HCT116 (cell line): ENCODE measurements around the gene C9. TPM values are rescaled to one million over a fixed set of nuclear protein-coding genes. Genes with fewer than 3 reads are reported as not detected.
"Not testable (repeated sequence)": the region's sequence is repeated elsewhere in the genome, so short reads cannot be mapped to it uniquely, and the experiment has no call there.

Experiments used
- ATAC-seq: fragments of 200-7000 bp; cut with Tn5 transposase; 2 replicates; pipeline ENCODE4 v1.9.1; 2020; ENCODE audit warnings: mild to moderate bottlenecking, moderate library complexity
- BruUV-seq: library from RNA; stranded (reverse); fragments of 400-500 nt; replicated peaks from 2 replicates; lab custom pipeline; 2021; lab: Mats Ljungman, UMichigan
- CTCF ChIA-PET: fragments of 300-600 bp; sonication (Branson Sonifier 250); formaldehyde crosslinking; loops from one replicate; lab custom pipeline; 2021; ENCODE audit warnings: antibody characterized with exemption; lab: Charles Lee
- POLR2A ChIA-PET: fragments of 300-600, 350-600 bp; sonication (Branson Sonifier 250); formaldehyde crosslinking; loops from one replicate; lab custom pipeline; 2021; ENCODE audit warnings: antibody characterized with exemption; lab: Charles Lee
- RAD21 ChIA-PET, 2 experiments: fragments of 300-600 bp; sonication (Branson Sonifier 250); formaldehyde crosslinking; loops; one replicate each; lab custom pipeline; 2023; ENCODE audit warnings: low total read pairs in 2 of 2; ENCODE audit not compliant: uncharacterized antibody in 2 of 2, unreplicated experiment in 2 of 2, low non-redundant PET in 1 of 2; lab: Charles Lee
- DNase-seq: peaks from one replicate; pipeline ENCODE4 v3.0.0-alpha.2; 2010; ENCODE audit warnings: low read depth, low spot score
- H2AFZ ChIP-seq: fragments of 200-600 bp; shearing (Covaris generic), sonication (generic); 2 replicates; pipeline ENCODE4 v1.6.1; 2017; ENCODE audit warnings: low read depth, mixed run types, mixed read lengths, antibody characterized with exemption, low read length; ENCODE audit not compliant: poor library complexity, severe bottlenecking
- H3K27ac ChIP-seq: 2 replicates; pipeline ENCODE4 v1.5.1; 2012; ENCODE audit warnings: low read depth, low read length
- H3K27me3 ChIP-seq: fragments of 200-600 bp; sonication (generic); 2 replicates; pipeline ENCODE4 v1.6.1; 2016; ENCODE audit warnings: mixed run types, low read length, mixed read lengths; ENCODE audit not compliant: insufficient read depth
- H3K36me3 ChIP-seq, 2 experiments: fragments of 200-500 bp in 1 of 2; fragments of 200-600 bp in 1 of 2; sonication (Bioruptor generic) in 1 of 2; sonication (generic) in 1 of 2; 2 replicates each; pipeline versions ENCODE4 v1.5.1 to v1.6.1; 2014 to 2016; ENCODE audit warnings: low read length in 2 of 2, inconsistent platforms in 1 of 2, mixed read lengths in 1 of 2, mixed run types in 1 of 2; ENCODE audit not compliant: insufficient read depth in 2 of 2, control insufficient read depth in 1 of 2
- H3K4me1 ChIP-seq, 2 experiments: fragments of 200-600 bp in 1 of 2; sonication (generic) in 1 of 2; 2 replicates each; pipeline versions ENCODE4 v1.5.1 to v1.6.1; 2012 to 2017; ENCODE audit warnings: low read length in 2 of 2, inconsistent platforms in 1 of 2, mild to moderate bottlenecking in 1 of 2, mixed read lengths in 1 of 2, mixed run types in 1 of 2, moderate library complexity in 1 of 2; ENCODE audit not compliant: insufficient read depth in 2 of 2, control insufficient read depth in 1 of 2
- H3K4me2 ChIP-seq: fragments of 200-600 bp; sonication (generic); 2 replicates; pipeline ENCODE4 v1.6.1; 2017; ENCODE audit warnings: mixed run types, low read length, mixed read lengths
- H3K4me3 ChIP-seq, 2 experiments: fragments of 200-600 bp in 1 of 2; sonication (generic) in 1 of 2; replicated peaks in 1 of 2; 2 replicates each; pipeline ENCODE4 v1.5.1; 2011 to 2016; ENCODE audit warnings: low read length in 2 of 2, control low read depth in 1 of 2, low read depth in 1 of 2, mild to moderate bottlenecking in 1 of 2, mixed read lengths in 1 of 2, mixed run types in 1 of 2
- H3K79me2 ChIP-seq: fragments of 200-600 bp; sonication (generic); 2 replicates; pipeline ENCODE4 v1.6.1; 2017; ENCODE audit warnings: mild to moderate bottlenecking, mixed run types, low read length, moderate library complexity, mixed read lengths; ENCODE audit not compliant: insufficient read depth
- H3K9ac ChIP-seq: fragments of 200-600 bp; sonication (generic); 2 replicates; pipeline ENCODE4 v1.6.1; 2016; ENCODE audit warnings: low read length, mixed read lengths
- H3K9me2 ChIP-seq: fragments of 200-600 bp; sonication (generic), shearing (Covaris generic); 2 replicates; pipeline ENCODE4 v1.6.1; 2017; ENCODE audit warnings: mixed run types, mild to moderate bottlenecking, moderate library complexity; ENCODE audit not compliant: insufficient read depth
- H3K9me3 ChIP-seq, 2 experiments: fragments of 200-500 bp in 1 of 2; fragments of 200-600 bp in 1 of 2; sonication (Bioruptor generic) in 1 of 2; sonication (generic) in 1 of 2; 2 replicates each; pipeline ENCODE4 v1.6.1; 2014 to 2017; ENCODE audit warnings: low read length in 2 of 2, mixed read lengths in 2 of 2, inconsistent platforms in 1 of 2, low read depth in 1 of 2, mild to moderate bottlenecking in 1 of 2, mixed run types in 1 of 2, moderate library complexity in 1 of 2; ENCODE audit not compliant: control insufficient read depth in 1 of 2, insufficient read depth in 1 of 2
- H4K20me1 ChIP-seq: fragments of 200-600 bp; sonication (generic), shearing (Covaris generic); 2 replicates; pipeline ENCODE4 v1.6.1; 2017; ENCODE audit warnings: mixed run types, mild to moderate bottlenecking, moderate library complexity; ENCODE audit not compliant: insufficient read depth
- POLR2A ChIP-seq: IDR thresholded peaks from 2 replicates; pipeline ENCODE4 v1.7.0; 2011; ENCODE audit warnings: borderline replicate concordance; ENCODE audit not compliant: insufficient read depth, insufficient read length; ENCODE audit errors: extremely low read depth
- SRF ChIP-seq: IDR thresholded peaks from 2 replicates; pipeline ENCODE4 v1.6.1; 2012; ENCODE audit warnings: low read depth
- TCF7L2 ChIP-seq: IDR thresholded peaks from 2 replicates; pipeline ENCODE4 v1.7.0; 2011; ENCODE audit warnings: borderline replicate concordance, inconsistent platforms; ENCODE audit not compliant: insufficient read depth, insufficient read length; ENCODE audit errors: extremely low read depth
- intact Hi-C: fragments of 100-400 bp; cut with micrococcal nuclease; formaldehyde crosslinking; loops from 2 replicates; pipeline ENCODE4 v1.10.0; 2022
- total RNA-seq: library from RNA; stranded (reverse); gene quantifications from one replicate; pipeline ENCODE4 v1.2.1, GENCODE V29; 2021; ENCODE audit not compliant: unreplicated experiment
- TF ChIP-seq, protein P1 (sequence below): IDR thresholded peaks from 2 replicates; pipeline ENCODE4 v1.6.1; 2012

C9 gene
- total RNA-seq, 1 experiment from 2014 or later: 0.34 TPM

- Histone ChIP-seq H3K9ac (no peak overlapping the region), H3K4me3 (no peak overlapping the region)
- TF ChIP-seq, protein P1, sequence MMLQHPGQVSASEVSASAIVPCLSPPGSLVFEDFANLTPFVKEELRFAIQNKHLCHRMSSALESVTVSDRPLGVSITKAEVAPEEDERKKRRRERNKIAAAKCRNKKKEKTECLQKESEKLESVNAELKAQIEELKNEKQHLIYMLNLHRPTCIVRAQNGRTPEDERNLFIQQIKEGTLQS: no peak
- TF ChIP-seq SRF (no peak), TCF7L2 (no peak), POLR2A (no peak)
- TF ChIP-seq, all 23 proteins: peak for 0
- H3K4me1 ChIP-seq: no peaks in the 10 kb centered on the region
- intact Hi-C loops: no loop called here
- H3K79me2 ChIP-seq: no peaks in the 10 kb centered on the region
- H4K20me1 ChIP-seq: no peaks in the 10 kb centered on the region
- no TSS peak for BruUV-seq
- H3K27ac ChIP-seq: no peak overlapping the region
- no peak overlapping the region for H2AFZ ChIP-seq
- no peak overlapping the region for H3K4me2 ChIP-seq
- no peaks in the 10 kb centered on the region for H3K36me3 ChIP-seq
- ATAC-seq: no peak
- no peaks in the 10 kb centered on the region for H3K27me3 ChIP-seq
- no peaks in the 10 kb centered on the region for H3K9me3 ChIP-seq
- H3K9me2 ChIP-seq: no peaks in the 10 kb centered on the region
- CTCF ChIA-PET: no interaction called here
- RAD21 ChIA-PET: interaction anchor here in 1 of 2 experiments (0.7 kb wide), 1 partner anchor 243 kb away, joined by 4 read pairs; no protein-coding TSS in a partner anchor
- POLR2A ChIA-PET: no interaction called here
- no peak for DNase-seq
Observed at GRCh38 chr5:39405083-39405843, 41.0 kb upstream of the C9 start.

DNA sequence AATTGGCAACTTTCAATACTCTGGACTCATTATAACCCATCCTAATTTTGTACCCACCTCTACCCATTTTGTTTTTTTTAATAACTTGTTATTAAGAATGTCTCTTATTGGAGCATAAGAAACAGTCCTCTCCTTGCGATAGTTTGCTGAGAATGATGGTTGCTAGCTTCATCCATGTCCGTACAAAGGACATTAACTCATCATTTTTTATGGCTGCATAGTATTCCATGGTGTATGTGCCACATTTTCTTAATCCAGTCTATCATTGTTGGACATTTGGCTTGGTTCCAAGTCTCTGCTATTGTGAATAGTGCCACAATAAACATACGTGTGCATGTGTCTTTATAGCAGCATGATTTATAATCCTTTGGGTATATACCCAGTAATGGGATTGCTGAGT lies 39.5 kb upstream of the C9 start:
- H3K4me2 ChIP-seq, H3K9ac ChIP-seq, DNase-seq, POLR2A ChIA-PET, H3K9me2 ChIP-seq, H3K9me3 ChIP-seq, ATAC-seq, intact Hi-C loops, H3K36me3 ChIP-seq, RAD21 ChIA-PET, H3K27ac ChIP-seq, CTCF ChIA-PET, H4K20me1 ChIP-seq, H2AFZ ChIP-seq, BruUV-seq, H3K79me2 ChIP-seq, H3K4me3 ChIP-seq, H3K27me3 ChIP-seq: not testable (repeated sequence)
- peaks cover 6 to 10% of the 10 kb centered on the region in 2 experiments; a peak in 2 of 4 replicates for H3K4me1 ChIP-seq

DNA sequence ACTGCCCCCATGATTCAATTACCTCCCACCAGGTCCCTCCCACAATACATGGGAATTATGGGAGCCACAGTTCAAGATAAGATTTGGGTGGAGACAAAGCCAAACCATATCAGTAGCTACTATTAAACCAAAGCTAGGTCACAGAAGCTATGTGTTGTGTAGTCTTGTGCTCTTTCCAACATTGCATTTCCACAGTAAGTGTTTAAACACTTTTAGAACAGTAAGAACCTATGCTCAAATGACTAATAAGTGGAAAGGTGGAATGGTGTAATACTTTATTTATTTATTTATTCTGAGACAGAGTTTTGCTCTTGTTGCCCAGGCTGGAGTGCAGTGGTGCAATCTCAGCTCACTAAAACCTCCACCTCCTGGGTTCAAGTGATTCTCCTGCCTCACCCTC lies 37.8 kb upstream of the C9 start:
- CTCF ChIA-PET: interaction anchor here (1.4 kb wide), 1 partner anchor 23 kb away, joined by 3 read pairs; the partner anchor contains the start of gene DAB2
- BruUV-seq, H3K9me2 ChIP-seq, H4K20me1 ChIP-seq, H3K9me3 ChIP-seq, H3K9ac ChIP-seq, ATAC-seq, H3K4me2 ChIP-seq, H3K27me3 ChIP-seq, H3K27ac ChIP-seq, H3K4me3 ChIP-seq, H3K79me2 ChIP-seq, RAD21 ChIA-PET, H2AFZ ChIP-seq, intact Hi-C loops, H3K36me3 ChIP-seq, DNase-seq, POLR2A ChIA-PET: not testable (repeated sequence)
- peaks cover 6 to 10% of the 10 kb centered on the region in 2 experiments; a peak in 2 of 4 replicates for H3K4me1 ChIP-seq
